ENCODE data around the gene BSND. TPM values are rescaled to one million over a fixed set of nuclear protein-coding genes. Genes with fewer than 3 reads are reported as not detected.
A peak's percentile ranks its signal among the peaks of the same experiment; 100 is the strongest.

The BSND gene
- total RNA-seq, 1 donor from 2014 or later: not detected

GRCh38 chr1:55045430-55045829 lies 46.7 kb downstream of the BSND start:
- DNase-seq (ENCODE audit: low spot score): no peak

GRCh38 chr1:55046871-55047270 lies 48.1 kb downstream of the BSND start:
- no peak for DNase-seq (ENCODE audit: low spot score)

- DNase-seq (ENCODE audit: low spot score): no peak
Measured at GRCh38 chr1:55047611-55048010, 48.9 kb downstream of the BSND start.

- no peak for DNase-seq (ENCODE audit: low spot score)
Measured at GRCh38 chr1:55048453-55049270, 49.9 kb downstream of the BSND start.

GRCh38 chr1:55049271-55049913 lies 50.7 kb downstream of the BSND start:
- DNase-seq (ENCODE audit: low spot score): no peak

- no peak for DNase-seq (ENCODE audit: low spot score)
Measured at GRCh38 chr1:55049914-55050278, 51.2 kb downstream of the BSND start.

GRCh38 chr1:55050283-55050682 lies 51.5 kb downstream of the BSND start:
- no peak for DNase-seq (ENCODE audit: low spot score)

- no peak for DNase-seq (ENCODE audit: low spot score)
Measured at GRCh38 chr1:55051169-55051568, 52.4 kb downstream of the BSND start.

- DNase-seq (ENCODE audit: low spot score): no peak
Measured at GRCh38 chr1:55051621-55052020, 52.9 kb downstream of the BSND start.

GRCh38 chr1:55052221-55053142 lies 53.7 kb downstream of the BSND start:
- peak; percentile 41 for DNase-seq (ENCODE audit: low spot score)

- no peak for DNase-seq (ENCODE audit: low spot score)
Measured at GRCh38 chr1:55053265-55053954, 54.7 kb downstream of the BSND start.

- DNase-seq (ENCODE audit: low spot score): peak; percentile 29
Measured at GRCh38 chr1:55054396-55054795, 55.7 kb downstream of the BSND start.

- DNase-seq (ENCODE audit: low spot score): no peak
Measured at GRCh38 chr1:55055084-55055882, 56.5 kb downstream of the BSND start.

GRCh38 chr1:55055951-55056631 lies 57.4 kb downstream of the BSND start:
- DNase-seq (ENCODE audit: low spot score): no peak

- DNase-seq (ENCODE audit: low spot score): no peak
Measured at GRCh38 chr1:55056632-55056992, 57.9 kb downstream of the BSND start.

- no peak for DNase-seq (ENCODE audit: low spot score)
Measured at GRCh38 chr1:55057270-55057955, 58.7 kb downstream of the BSND start.

- DNase-seq (ENCODE audit: low spot score): no peak
Measured at GRCh38 chr1:55057956-55058298, 59.2 kb downstream of the BSND start.

GRCh38 chr1:55059302-55060132 lies 60.8 kb downstream of the BSND start:
- DNase-seq (ENCODE audit: low spot score): no peak
